Right lobe of liver (tissue), 6 donors: ENCODE results near the gene HDAC10. TPM values are rescaled to one million over a fixed set of nuclear protein-coding genes. Genes with fewer than 3 reads are reported as not detected.

Experiments
- ATAC-seq, 4 donors: fragments of 200-7000 bp; cut with Tn5 transposase; one replicate each; pipeline ENCODE4 v1.9.1; 2020; ENCODE audit warnings: mild to moderate bottlenecking in 4 of 4, moderate library complexity in 4 of 4
- DNase-seq, 3 donors: peaks; one replicate each; pipeline ENCODE4 v3.0.0-alpha.2; 2020
- H3K27ac ChIP-seq, 3 donors: fragments of 200-600 bp; one replicate each; pipeline ENCODE4 v1.8.0; 2022
- H3K27me3 ChIP-seq, 2 donors: fragments of 200-600 bp; one replicate each; pipeline ENCODE4 v1.8.0; 2022
- H3K36me3 ChIP-seq, 4 donors: fragments of 200-600 bp; sonication (generic) in 1 of 4; one replicate each; pipeline versions ENCODE4 v1.5.1 to v1.8.0; 2017 to 2022; ENCODE audit warnings: control low read depth in 1 of 4
- H3K4me1 ChIP-seq, 4 donors: fragments of 200-600 bp; sonication (generic) in 1 of 4; one replicate each; pipeline versions ENCODE4 v1.5.1 to v1.8.0; 2017 to 2022; ENCODE audit warnings: control low read depth in 1 of 4
- H3K4me3 ChIP-seq, 3 donors: fragments of 200-600 bp; one replicate each; pipeline ENCODE4 v1.8.0; 2022
- H3K9me3 ChIP-seq, 4 donors: fragments of 200-600 bp; sonication (generic) in 1 of 4; one replicate each; pipeline versions ENCODE4 v1.5.1 to v1.8.0; 2017 to 2022; ENCODE audit warnings: control low read depth in 1 of 4
- POLR2A ChIP-seq: fragments of 450-650 bp; IDR thresholded peaks from one replicate; pipeline ENCODE4 v1.6.1; 2017; ENCODE audit warnings: antibody characterized with exemption, mild to moderate bottlenecking
- WGBS: methylation state at CpG from one replicate; pipeline ENCODE4 v1.1.6; 2018; ENCODE audit warnings: low coverage, low lambda C conversion rate; ENCODE audit not compliant: insufficient coverage; ENCODE audit errors: missing lambda C conversion rate; 5-methylcytosine and 5-hydroxymethylcytosine counted together
- intact Hi-C, 2 donors: fragments of 100-400 bp; cut with DNase I; formaldehyde crosslinking; loops; one replicate each; pipeline versions ENCODE4 v1.11.2 to v1.14.1; 2022
- total RNA-seq, 6 experiments: library from RNA; depleted of rRNA in 2 of 6; stranded (reverse); fragments of >200 nt in 2 of 6; fragmentation: NEBNext Ultra II Directional in 3 of 6; extraction: Animal tissue kit (Norgen Biotek cat#: 25700) in 3 of 6; gene quantifications; one replicate each; pipeline versions ENCODE4 v1.1.0 to v1.2.4, GENCODE V29; 2016 to 2023
- TF ChIP-seq, protein P1 (sequence below), 4 donors: fragments of 200-600 bp in 3 of 4; fragments of 450-650 bp in 1 of 4; IDR thresholded peaks; one replicate each; pipeline versions ENCODE4 v1.5.1 to v1.8.0; 2016 to 2022; ENCODE audit warnings: antibody characterized with exemption in 4 of 4, mild to moderate bottlenecking in 2 of 4
- donor health status: DM: no; HTN: yes; CAD: no.
- donor health status: DM: no; HTN: no; CAD: no.
- donor health status: DM: no; HTN: no; CAD: no.
- donor health status: DM: no; HTN: yes; CAD: no.
- donor health status: DM: no; HTN: yes; CAD: no.

Gene HDAC10
- total RNA-seq, 6 experiments from 2014 or later, result 19.6 to 30.5 (median 23.0) TPM

GRCh38 chr22:50269573-50269969 is 18.5 kb upstream of the HDAC10 start:
- H3K27ac ChIP-seq, result no peak overlapping the region

GRCh38 chr22:50268655-50269113 is 17.6 kb upstream of the HDAC10 start:
- intact Hi-C loops, result loop anchor here in 1 of 2 donors (5.0 kb wide), 1 partner anchor 74 kb away; the partner anchor contains the start of gene PPP6R2
- Histone ChIP-seq H3K9me3 (no peaks in the 10 kb centered on the region), H3K36me3 (no peaks in the 10 kb centered on the region), H3K4me1 (peaks cover 6 to 44% (median 24%) of the 10 kb centered on the region in 4 donors), H3K4me3 (no peak overlapping the region), H3K27ac (no peak overlapping the region), H3K27me3 (no peaks in the 10 kb centered on the region)
- WGBS, result 0% methylated on average over 1 of the region's 9 CpGs
- ATAC-seq, result peak in 2 of 4 donors; percentile 15 to 19
- no peak for TF ChIP-seq POLR2A
- TF ChIP-seq, protein P1, sequence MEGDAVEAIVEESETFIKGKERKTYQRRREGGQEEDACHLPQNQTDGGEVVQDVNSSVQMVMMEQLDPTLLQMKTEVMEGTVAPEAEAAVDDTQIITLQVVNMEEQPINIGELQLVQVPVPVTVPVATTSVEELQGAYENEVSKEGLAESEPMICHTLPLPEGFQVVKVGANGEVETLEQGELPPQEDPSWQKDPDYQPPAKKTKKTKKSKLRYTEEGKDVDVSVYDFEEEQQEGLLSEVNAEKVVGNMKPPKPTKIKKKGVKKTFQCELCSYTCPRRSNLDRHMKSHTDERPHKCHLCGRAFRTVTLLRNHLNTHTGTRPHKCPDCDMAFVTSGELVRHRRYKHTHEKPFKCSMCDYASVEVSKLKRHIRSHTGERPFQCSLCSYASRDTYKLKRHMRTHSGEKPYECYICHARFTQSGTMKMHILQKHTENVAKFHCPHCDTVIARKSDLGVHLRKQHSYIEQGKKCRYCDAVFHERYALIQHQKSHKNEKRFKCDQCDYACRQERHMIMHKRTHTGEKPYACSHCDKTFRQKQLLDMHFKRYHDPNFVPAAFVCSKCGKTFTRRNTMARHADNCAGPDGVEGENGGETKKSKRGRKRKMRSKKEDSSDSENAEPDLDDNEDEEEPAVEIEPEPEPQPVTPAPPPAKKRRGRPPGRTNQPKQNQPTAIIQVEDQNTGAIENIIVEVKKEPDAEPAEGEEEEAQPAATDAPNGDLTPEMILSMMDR (IDR thresholded peaks at IDR 0.05), result no peak
- peak in 1 of 3 donors; percentile 85 for DNase-seq

More at GRCh38 chr22:50269573-50269969, 18.5 kb upstream of the HDAC10 start:
- DNase-seq (no peak), ATAC-seq (no peak)
- 50% methylated on average over 1 of the region's 18 CpGs for WGBS
- Histone ChIP-seq H3K4me3 (peak overlapping the region; percentile 35 to 42 (median 40)), H3K9me3 (no peaks in the 10 kb centered on the region), H3K36me3 (no peaks in the 10 kb centered on the region), H3K4me1 (peaks cover 6 to 49% (median 24%) of the 10 kb centered on the region in 4 donors), H3K27me3 (no peaks in the 10 kb centered on the region)
- TF ChIP-seq, protein P1 (IDR thresholded peaks at IDR 0.05), result no peak
- no peak for TF ChIP-seq POLR2A
- intact Hi-C loops, result loop anchor here in 1 of 2 donors (5.0 kb wide), 1 partner anchor 73 kb away; the partner anchor contains the start of gene PPP6R2

DNA sequence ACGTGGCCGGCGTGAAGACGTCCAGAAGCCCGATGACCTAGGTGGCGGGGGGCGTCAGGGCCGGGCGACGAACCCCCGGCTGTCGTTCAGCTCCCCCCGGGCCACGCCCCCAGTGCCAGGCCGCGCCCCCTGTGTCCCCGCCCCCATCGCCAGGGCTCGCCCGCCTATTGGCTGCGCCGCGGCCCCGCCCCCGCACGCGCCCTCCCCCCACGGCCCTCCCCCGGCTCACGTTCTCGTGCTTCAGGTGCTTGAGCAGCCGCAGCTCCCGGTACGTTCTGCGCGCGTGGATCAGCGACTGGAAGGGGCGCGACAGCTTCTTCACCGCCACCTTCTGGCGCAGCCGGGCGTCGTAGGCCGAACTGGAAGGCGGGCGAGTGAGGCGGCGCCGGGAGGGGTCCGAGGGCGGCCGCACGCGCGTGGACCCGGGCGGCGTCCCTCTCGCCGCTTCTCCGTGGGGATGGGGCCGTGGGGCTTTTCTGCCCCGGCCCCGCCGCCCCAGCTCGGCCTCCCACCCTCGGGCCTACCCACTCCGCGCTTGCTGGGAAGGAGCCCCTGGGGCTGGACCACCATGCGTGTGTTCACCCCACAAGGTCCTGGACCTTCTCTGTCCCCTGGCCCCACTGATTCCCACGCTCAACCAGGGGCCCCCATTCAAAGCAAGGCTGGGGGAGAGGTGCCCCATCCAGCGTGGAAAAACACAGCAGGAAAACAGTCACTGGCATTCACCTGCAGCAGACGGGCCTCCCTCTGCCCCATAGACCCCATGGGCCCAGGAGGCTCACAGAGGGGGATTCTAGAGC is 16.7 kb upstream of the HDAC10 start:
- peaks cover 6 to 44% (median 24%) of the 10 kb centered on the region in 4 donors for H3K4me1 ChIP-seq
- H3K9me3 ChIP-seq, result no peaks in the 10 kb centered on the region
- ATAC-seq, result peak; percentile 36 to 70 (median 59)
- H3K36me3 ChIP-seq, result no peaks in the 10 kb centered on the region
- no peaks in the 10 kb centered on the region for H3K27me3 ChIP-seq
- 17% methylated on average over 6 of the region's 75 CpGs for WGBS
- peak in 2 of 3 donors; percentile 63 to 78 for DNase-seq
- TF ChIP-seq, protein P1 (IDR thresholded peaks at IDR 0.05), result peak in 2 of 4 donors; percentile 8 to 20
- no peak for TF ChIP-seq POLR2A
- no peak overlapping the region for H3K27ac ChIP-seq
- peak overlapping the region in 2 of 3 donors; percentile 23 to 33 for H3K4me3 ChIP-seq
- intact Hi-C loops, result loop anchor here in 1 of 2 donors (5.0 kb wide), 1 partner anchor 75 kb away; the partner anchor contains the start of gene PPP6R2

DNA sequence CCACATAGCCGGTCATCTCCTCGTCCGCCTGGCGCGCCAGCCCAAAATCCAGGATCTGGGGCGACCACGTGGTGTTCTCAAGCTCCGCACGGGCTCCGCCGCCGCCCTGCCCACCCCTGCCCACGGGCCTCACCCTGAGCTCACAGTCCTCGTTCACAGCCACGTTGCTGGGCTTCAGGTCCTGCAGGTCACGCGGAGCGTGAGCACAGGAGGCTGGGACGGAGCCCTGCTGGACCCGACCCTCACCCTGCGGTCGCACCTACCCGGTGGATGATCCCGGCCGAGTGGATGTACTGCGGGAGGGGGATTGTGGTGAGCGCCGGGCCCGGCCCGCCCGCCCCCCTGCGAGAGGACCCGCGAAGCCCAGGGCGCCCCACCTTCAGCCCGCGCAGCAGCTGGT is 15.9 kb upstream of the HDAC10 start:
- WGBS, result no CpG with 5 or more reads among the region's 37 CpGs
- no peak for TF ChIP-seq POLR2A
- TF ChIP-seq, protein P1 (IDR thresholded peaks at IDR 0.05), result no peak
- ATAC-seq (no peak), DNase-seq (no peak)
- H3K27ac ChIP-seq, result no peak overlapping the region
- H3K27me3 ChIP-seq, result no peaks in the 10 kb centered on the region
- peaks cover 6 to 44% (median 24%) of the 10 kb centered on the region in 4 donors for H3K4me1 ChIP-seq
- H3K36me3 ChIP-seq, result no peaks in the 10 kb centered on the region
- intact Hi-C loops, result loop anchor here in 1 of 2 donors (5.0 kb wide), 1 partner anchor 75 kb away; the partner anchor contains the start of gene PPP6R2
- H3K9me3 ChIP-seq, result no peaks in the 10 kb centered on the region
- no peak overlapping the region for H3K4me3 ChIP-seq
